NCI-H1417 treated with DMSO at 0.1 percent for 48 hours (cell line): ENCODE data around the gene GOLGA5.
A peak's percentile ranks its signal among the peaks of the same experiment; 100 is the strongest.

Source experiments
- DNase-seq: peaks from one replicate; lab custom pipeline; 2025; lab: John Stamatoyannopoulos, UW

The GOLGA5 gene

DNA sequence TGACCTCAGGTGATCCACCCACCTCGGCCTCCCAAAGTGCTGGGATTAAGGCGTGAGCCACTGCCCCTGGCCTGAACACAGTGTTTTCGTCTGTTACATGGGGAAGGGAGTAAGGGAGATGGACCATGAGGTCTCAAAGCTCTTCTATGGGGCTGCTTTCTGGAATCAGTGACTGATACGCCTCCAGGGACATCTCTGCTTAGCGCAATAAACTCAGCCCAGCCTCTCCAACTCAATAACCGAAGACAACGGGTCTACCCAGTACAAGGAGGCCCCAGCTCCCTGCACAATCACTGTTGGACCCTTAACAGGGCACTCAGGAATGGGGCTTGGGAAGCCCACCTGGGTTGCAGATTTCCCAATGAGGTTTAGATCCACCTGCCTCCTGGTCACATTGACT, 86.2 kb downstream of the GOLGA5 start:
- DNase-seq: no peak

GRCh38 chr14:92880851-92881250, 86.7 kb downstream of the GOLGA5 start:
- no peak for DNase-seq

DNA sequence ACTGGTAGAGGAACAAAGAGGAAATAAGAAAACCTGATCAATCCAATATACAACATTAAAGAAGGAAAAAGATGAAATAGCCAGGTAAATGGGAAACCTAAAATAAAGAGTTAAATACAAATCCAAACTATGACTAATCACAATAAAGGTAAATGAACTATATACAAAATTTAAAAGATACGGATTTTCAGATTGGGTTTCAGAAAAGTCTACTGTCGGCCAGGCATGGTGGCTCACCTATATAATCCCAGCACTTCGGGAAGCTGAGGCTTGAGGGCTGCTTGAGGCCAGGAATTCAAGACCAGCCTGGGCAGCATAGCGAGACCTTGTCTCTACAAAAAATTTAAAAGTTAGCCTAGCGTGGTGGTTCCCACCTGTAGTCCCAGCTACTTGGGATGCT, 89.0 kb downstream of the GOLGA5 start:
- no peak for DNase-seq

DNA sequence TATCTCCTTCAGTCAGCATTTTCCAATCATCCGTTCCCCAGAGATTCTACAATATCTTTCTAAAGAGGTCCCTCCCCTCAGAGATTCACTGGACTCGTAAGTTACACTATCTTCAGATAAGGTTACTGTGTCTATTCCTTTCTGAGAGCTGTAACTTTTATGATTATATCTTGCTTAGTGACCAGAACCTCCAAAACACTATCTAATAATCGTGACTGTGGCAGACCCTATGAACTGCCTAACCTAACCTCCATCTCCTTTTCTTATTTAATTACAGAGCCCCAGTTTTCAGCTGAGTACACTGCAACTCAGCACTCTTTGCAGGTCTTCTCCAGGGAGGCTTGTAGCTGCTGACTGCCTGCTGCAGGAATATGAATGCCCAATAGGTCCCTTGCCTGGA, 90.3 kb downstream of the GOLGA5 start:
- DNase-seq: no peak

DNA sequence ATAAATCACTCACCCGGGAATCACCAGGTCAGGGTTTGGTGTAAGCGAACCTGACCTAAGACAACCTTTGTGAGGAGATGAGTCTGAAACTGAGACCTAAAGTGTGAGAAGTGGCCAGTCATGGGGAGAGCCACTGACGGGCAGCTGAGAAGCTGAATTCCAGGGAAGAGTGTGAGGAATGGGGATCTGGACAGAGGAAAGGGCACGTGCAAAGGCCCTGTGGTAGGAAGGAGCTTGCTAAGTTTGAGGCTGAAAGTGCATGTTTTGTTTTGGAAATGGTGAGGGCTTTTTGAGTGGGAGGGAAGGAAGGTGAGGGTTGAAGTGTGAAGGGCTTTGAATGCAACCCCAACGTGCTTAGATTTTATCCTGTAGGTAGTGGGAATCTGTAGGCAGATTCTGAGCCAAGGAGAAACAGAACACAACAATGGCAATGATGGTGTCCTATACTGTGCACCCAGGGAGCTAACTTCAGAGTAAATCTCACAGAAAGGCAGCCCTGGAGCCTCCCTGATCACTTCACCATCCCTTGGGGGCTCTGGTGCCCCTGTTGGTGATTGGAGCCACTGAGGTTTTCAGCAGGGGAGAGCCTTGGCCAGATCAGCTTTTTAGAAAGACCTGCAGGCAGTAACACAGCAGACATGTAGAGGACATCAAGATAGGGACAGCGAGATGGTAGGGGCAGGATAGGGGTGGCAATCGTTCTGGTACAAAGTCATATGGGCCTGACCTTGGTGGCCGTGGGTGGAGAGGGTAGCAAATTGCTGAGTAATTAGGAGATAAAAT, 91.4 kb downstream of the GOLGA5 start:
- DNase-seq: no peak

DNA sequence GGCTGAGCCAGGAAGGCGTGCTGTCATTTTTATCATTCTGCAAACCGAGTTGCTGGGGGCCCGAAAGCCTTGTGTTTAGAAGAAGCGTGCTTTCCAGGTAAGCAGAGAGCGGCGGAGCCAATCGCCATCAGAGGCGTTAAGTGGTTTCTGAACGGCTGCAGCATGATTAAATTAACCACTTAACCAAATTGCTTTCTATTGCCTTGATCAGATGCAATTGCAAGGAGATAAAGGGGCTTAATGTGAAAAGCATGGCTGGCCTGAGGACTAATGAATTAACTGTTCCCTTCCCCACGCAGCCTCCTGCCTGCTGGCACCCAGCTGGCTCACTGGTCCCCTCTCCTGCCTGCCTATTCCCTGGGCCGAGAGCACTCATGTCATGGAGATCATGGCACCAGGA, 92.2 kb downstream of the GOLGA5 start:
- peak; percentile 94 for DNase-seq

- DNase-seq: no peak
Observed at GRCh38 chr14:92887157-92887556, 93.1 kb downstream of the GOLGA5 start.

GRCh38 chr14:92888896-92889295, 94.8 kb downstream of the GOLGA5 start:
- DNase-seq: no peak
